Loucy (cell line): Measurements from ENCODE around the gene FAT1.

Experiments
- H2AFZ ChIP-seq: fragments of 200-600 bp; sonication (generic); 2 replicates; pipeline ENCODE4 v1.6.0; 2016; ENCODE audit warnings: antibody characterized with exemption, mild to moderate bottlenecking, low read length, moderate library complexity
- H3F3A ChIP-seq: fragments of 200-600 bp; 2 replicates; pipeline ENCODE4 v1.6.0; 2016; ENCODE audit warnings: antibody characterized with exemption, low read depth, mild to moderate bottlenecking
- H3K27me3 ChIP-seq: fragments of 200-600 bp; sonication (generic); 2 replicates; pipeline ENCODE4 v1.6.1; 2014; ENCODE audit warnings: low read length, mild to moderate bottlenecking; ENCODE audit not compliant: insufficient read depth, poor library complexity, severe bottlenecking
- H3K36me3 ChIP-seq: fragments of 200-600 bp; sonication (generic); 2 replicates; pipeline ENCODE4 v1.6.1; 2016; ENCODE audit warnings: low read length; ENCODE audit not compliant: insufficient read depth
- H3K4me1 ChIP-seq: fragments of 200-600 bp; sonication (generic); 2 replicates; pipeline ENCODE4 v1.5.1; 2014; ENCODE audit warnings: low read length, mild to moderate bottlenecking; ENCODE audit not compliant: insufficient read depth, poor library complexity, severe bottlenecking
- H3K4me2 ChIP-seq: fragments of 200-600 bp; sonication (generic); 2 replicates; pipeline ENCODE4 v1.6.0; 2014; ENCODE audit warnings: antibody characterized with exemption, low read length, low read depth, mild to moderate bottlenecking; ENCODE audit not compliant: poor library complexity, severe bottlenecking
- H3K4me3 ChIP-seq: fragments of 200-600 bp; sonication (generic); 2 replicates; pipeline ENCODE4 v1.5.1; 2014; ENCODE audit warnings: low read length, mild to moderate bottlenecking, mixed read lengths; ENCODE audit not compliant: poor library complexity, severe bottlenecking
- H3K79me2 ChIP-seq: fragments of 200-600 bp; sonication (generic); 2 replicates; pipeline ENCODE4 v1.6.1; 2014; ENCODE audit warnings: low read length; ENCODE audit not compliant: insufficient read depth
- H3K9ac ChIP-seq: fragments of 200-600 bp; sonication (generic); 2 replicates; pipeline ENCODE4 v1.6.0; 2014; ENCODE audit warnings: mild to moderate bottlenecking, low read depth, low read length, moderate library complexity; ENCODE audit not compliant: poor library complexity, severe bottlenecking
- H3K9me2 ChIP-seq: fragments of 200-600 bp; sonication (generic); replicated peaks from 2 replicates; pipeline ENCODE4 v1.6.1; 2016; ENCODE audit warnings: low read depth, low read length, mixed read lengths
- H3K9me3 ChIP-seq: fragments of 200-600 bp; sonication (generic); 2 replicates; pipeline ENCODE4 v1.6.1; 2014; ENCODE audit warnings: mild to moderate bottlenecking, antibody characterized with exemption, low read length, low read depth; ENCODE audit not compliant: insufficient read depth
- H4K20me1 ChIP-seq: fragments of 200-600 bp; sonication (generic); 2 replicates; pipeline ENCODE4 v1.6.0; 2014; ENCODE audit warnings: antibody characterized with exemption, low read length, mild to moderate bottlenecking; ENCODE audit not compliant: insufficient read depth, poor library complexity, severe bottlenecking
- CTCF ChIP-seq: fragments of 200-600 bp; sonication (generic); conservative IDR thresholded peaks from 2 replicates; pipeline ENCODE4 v1.5.1; 2014; ENCODE audit warnings: mild to moderate bottlenecking, antibody characterized with exemption, low read length
- EZH2phosphoT487 ChIP-seq: fragments of 200-600 bp; IDR thresholded peaks from 2 replicates; pipeline ENCODE4 v1.6.1; 2018; ENCODE audit warnings: antibody characterized with exemption, mild to moderate bottlenecking, moderate library complexity, borderline replicate concordance

Gene FAT1

GRCh38 chr4:186642998-186643397, 80.7 kb downstream of the FAT1 start:
- no peaks in the 10 kb centered on the region for H3K9me2 ChIP-seq
- H3K4me3 ChIP-seq: no peak overlapping the region
- H4K20me1 ChIP-seq: no peaks in the 10 kb centered on the region
- no peak overlapping the region for H2AFZ ChIP-seq
- no peak overlapping the region for H3K9ac ChIP-seq
- H3K27me3 ChIP-seq: no peaks in the 10 kb centered on the region
- H3K9me3 ChIP-seq: peaks cover 2% of the 10 kb centered on the region; the same call in 1 of the 2 replicates
- H3K36me3 ChIP-seq: no peaks in the 10 kb centered on the region
- no peaks in the 10 kb centered on the region for H3K79me2 ChIP-seq
- H3K4me2 ChIP-seq: no peak overlapping the region
- H3K4me1 ChIP-seq: no peaks in the 10 kb centered on the region
- TF ChIP-seq CTCF (no peak), EZH2phosphoT487 (no peak)
- no peaks in the 10 kb centered on the region for H3F3A ChIP-seq

- Histone ChIP-seq H3K79me2 (no peaks in the 10 kb centered on the region), H3F3A (no peaks in the 10 kb centered on the region), H3K4me2 (no peak overlapping the region), H3K4me1 (no peaks in the 10 kb centered on the region), H2AFZ (no peak overlapping the region), H3K36me3 (no peaks in the 10 kb centered on the region), H3K9me3 (peaks cover 2% of the 10 kb centered on the region; the same call in 1 of the 2 replicates), H3K9me2 (no peaks in the 10 kb centered on the region), H3K27me3 (no peaks in the 10 kb centered on the region), H3K4me3 (no peak overlapping the region), H4K20me1 (no peaks in the 10 kb centered on the region), H3K9ac (no peak overlapping the region)
- TF ChIP-seq EZH2phosphoT487 (no peak), CTCF (no peak)
These were observed 81.1 kb downstream of the FAT1 start for GRCh38 chr4:186642530-186642929.

- peaks cover 2% of the 10 kb centered on the region; the same call in 1 of the 2 replicates for H3K9me3 ChIP-seq
- no peak overlapping the region for H3K4me3 ChIP-seq
- no peaks in the 10 kb centered on the region for H3K36me3 ChIP-seq
- TF ChIP-seq CTCF (no peak), EZH2phosphoT487 (no peak)
- H3K4me2 ChIP-seq: no peak overlapping the region
- no peaks in the 10 kb centered on the region for H3K4me1 ChIP-seq
- no peaks in the 10 kb centered on the region for H4K20me1 ChIP-seq
- H3K27me3 ChIP-seq: no peaks in the 10 kb centered on the region
- no peaks in the 10 kb centered on the region for H3F3A ChIP-seq
- no peak overlapping the region for H2AFZ ChIP-seq
- no peaks in the 10 kb centered on the region for H3K79me2 ChIP-seq
- H3K9me2 ChIP-seq: no peaks in the 10 kb centered on the region
- no peak overlapping the region for H3K9ac ChIP-seq
These were observed 89.0 kb downstream of the FAT1 start for GRCh38 chr4:186634591-186635128.
